ENCODE data around the gene ALDH1A3.

Gene ALDH1A3

DNA sequence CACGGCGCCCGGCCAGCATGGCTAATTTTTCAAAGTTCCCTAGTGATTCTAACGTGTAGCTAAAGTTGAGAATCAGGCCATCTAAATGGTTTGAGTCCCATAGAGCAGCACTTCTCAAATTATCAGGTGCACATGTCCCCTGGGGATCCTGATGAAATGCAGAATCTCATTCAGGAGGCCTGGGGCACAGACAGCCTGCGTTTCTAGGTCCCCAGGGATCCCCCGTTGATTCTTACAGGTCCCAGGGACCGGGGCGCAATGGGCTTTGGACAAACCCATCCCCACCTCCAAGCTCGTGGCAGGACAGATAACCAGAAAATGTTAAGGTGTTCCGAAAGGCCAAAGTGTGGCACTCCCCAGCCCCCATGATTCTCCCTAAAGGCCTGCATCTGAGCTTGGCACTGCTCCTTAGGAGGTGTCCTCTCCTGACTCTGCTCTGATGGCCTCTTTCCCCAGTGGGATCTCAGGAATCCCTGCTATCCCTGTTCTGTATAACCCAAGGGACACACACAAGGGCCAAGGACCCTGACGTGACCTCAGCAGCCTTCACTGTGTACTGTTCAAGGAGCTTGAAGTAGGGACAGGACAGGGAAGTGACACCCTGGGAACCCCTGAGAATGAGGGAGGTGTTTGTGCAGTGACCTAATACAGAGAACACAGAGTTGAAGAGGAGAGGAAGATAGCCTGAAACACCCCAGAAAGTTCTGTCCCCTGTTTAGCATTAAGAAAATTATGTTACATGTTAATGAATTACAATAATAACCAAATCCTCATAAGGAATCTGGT, 47.5 kb downstream of the ALDH1A3 start:
- no peaks in the 10 kb centered on the region for H3K36me3 ChIP-seq (ENCODE audit: control insufficient read depth in 1 of 2, insufficient read depth in 2 of 2, low read length in 2 of 2)
- no peak overlapping the region for H3K9ac ChIP-seq (ENCODE audit: low read length)
- H3K14ac ChIP-seq (ENCODE audit: low read length), result no peak overlapping the region
- peaks cover 1% of the 10 kb centered on the region for H3K9me3 ChIP-seq (ENCODE audit: insufficient read depth, low read depth, low read length)
- H3K4ac ChIP-seq (ENCODE audit: low read depth, low read length), result no peak overlapping the region
- H4K91ac ChIP-seq (ENCODE audit: low read depth, low read length), result no peak overlapping the region
- no peak overlapping the region for H2BK120ac ChIP-seq (ENCODE audit: insufficient read depth, low read length, poor library complexity)
- H2BK5ac ChIP-seq (ENCODE audit: low read depth, low read length, poor library complexity), result no peak overlapping the region
- no peak overlapping the region for H2AFZ ChIP-seq (ENCODE audit: insufficient read depth, low read length, poor library complexity)
- no peaks in the 10 kb centered on the region for H3K79me2 ChIP-seq (ENCODE audit: control insufficient read depth, insufficient read depth, low read length, poor library complexity)
- H3K4me3 ChIP-seq (ENCODE audit: low read depth, low read length), result no peak overlapping the region
- H3K23ac ChIP-seq (ENCODE audit: low read length), result no peak overlapping the region
- no peaks in the 10 kb centered on the region for H3K79me1 ChIP-seq (ENCODE audit: low read length)
- no peak overlapping the region for H3K4me2 ChIP-seq (ENCODE audit: low read length)
- no peak for DNase-seq
- no peak overlapping the region for H4K12ac ChIP-seq (ENCODE audit: low read depth, low read length)
- H2BK12ac ChIP-seq (ENCODE audit: low read length), result no peak overlapping the region
- no CpG with 5 or more reads among the region's 11 CpGs for WGBS (ENCODE audit: extremely low coverage, insufficient coverage, insufficient read length)
- H3K18ac ChIP-seq (ENCODE audit: low read length), result no peak overlapping the region
- peaks cover 18 to 24% of the 10 kb centered on the region in 2 experiments for H3K4me1 ChIP-seq (ENCODE audit: control insufficient read depth in 1 of 2, insufficient read depth in 2 of 2, low read length in 2 of 2)
- H3K27ac ChIP-seq (ENCODE audit: low read depth, low read length), result no peak overlapping the region
- no peaks in the 10 kb centered on the region for H3K27me3 ChIP-seq (ENCODE audit: insufficient read depth, low read length)
- H4K8ac ChIP-seq (ENCODE audit: low read depth, low read length), result no peak overlapping the region
- H2AK5ac ChIP-seq (ENCODE audit: low read length), result no peak overlapping the region

DNA sequence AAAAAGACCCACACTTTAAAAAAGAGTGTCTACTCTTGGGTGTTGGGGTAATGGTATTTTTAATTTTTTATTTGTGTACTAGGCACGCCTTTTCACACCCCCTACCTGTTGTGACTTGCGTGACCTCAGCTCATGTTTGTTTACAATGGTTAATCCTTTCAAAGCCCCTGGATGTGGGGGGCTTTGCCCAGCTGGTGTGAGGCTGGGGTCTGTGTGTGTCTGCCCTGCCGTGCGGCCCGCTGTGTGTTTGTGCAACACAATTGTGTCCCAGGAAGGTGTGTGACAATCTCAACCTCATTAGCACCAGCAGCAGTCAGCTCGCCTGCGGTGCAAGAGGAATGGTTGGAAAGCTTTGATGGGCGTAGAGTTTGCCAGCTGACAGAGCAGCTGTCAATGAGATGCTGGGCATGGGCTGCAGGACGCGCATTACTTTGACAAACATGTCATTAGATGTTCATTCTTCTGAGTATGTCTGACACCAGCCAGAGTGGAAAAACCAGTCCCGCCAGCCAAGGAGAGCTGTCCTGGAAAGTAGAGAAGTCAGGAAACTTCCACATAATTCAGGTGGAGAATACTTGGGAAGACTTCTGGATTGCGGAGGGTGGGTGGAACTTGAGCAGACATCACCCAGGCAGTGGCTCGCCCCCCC, 49.1 kb downstream of the ALDH1A3 start:
- no peak overlapping the region for H2AFZ ChIP-seq (ENCODE audit: insufficient read depth, low read length, poor library complexity)
- DNase-seq, result peak; percentile 89 to 96

DNA sequence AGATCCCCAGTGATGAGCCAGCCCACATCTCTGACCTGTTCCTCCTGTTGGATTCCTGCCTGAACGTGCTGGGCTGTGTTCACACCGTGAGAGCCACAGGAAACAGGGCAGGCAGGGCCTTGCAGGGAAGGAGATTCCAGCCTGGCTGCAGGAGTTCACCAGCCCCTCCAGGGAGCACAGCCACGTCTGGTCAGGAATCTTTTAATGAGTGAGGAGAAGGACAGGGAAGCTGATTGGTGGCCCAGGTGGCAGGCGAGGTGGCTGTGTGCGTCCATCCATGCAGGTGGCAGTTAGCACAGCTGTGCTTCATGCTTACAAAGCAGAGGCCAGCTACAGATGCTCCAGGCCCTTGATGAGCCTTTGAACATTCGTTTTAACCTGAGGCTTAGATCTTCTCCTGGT, 50.0 kb downstream of the ALDH1A3 start:
- no CpG with 5 or more reads among the region's 6 CpGs for WGBS (ENCODE audit: extremely low coverage, insufficient coverage, insufficient read length)
- H3K9me3 ChIP-seq (ENCODE audit: insufficient read depth, low read depth, low read length), result no peaks in the 10 kb centered on the region

More for the DNA sequence above, 49.1 kb downstream of the ALDH1A3 start:
- Histone ChIP-seq H4K8ac (ENCODE audit: low read depth, low read length) (no peak overlapping the region), H3K4me2 (ENCODE audit: low read length) (peak overlapping the region; percentile 31), H3K9ac (ENCODE audit: low read length) (no peak overlapping the region), H4K12ac (ENCODE audit: low read depth, low read length) (no peak overlapping the region), H3K4ac (ENCODE audit: low read depth, low read length) (no peak overlapping the region), H2BK5ac (ENCODE audit: low read depth, low read length, poor library complexity) (no peak overlapping the region), H2BK12ac (ENCODE audit: low read length) (no peak overlapping the region), H3K4me3 (ENCODE audit: low read depth, low read length) (no peak overlapping the region), H3K14ac (ENCODE audit: low read length) (peak overlapping the region; percentile 4), H2AK5ac (ENCODE audit: low read length) (no peak overlapping the region), H3K36me3 (ENCODE audit: control insufficient read depth in 1 of 2, insufficient read depth in 2 of 2, low read length in 2 of 2) (no peaks in the 10 kb centered on the region), H3K23ac (ENCODE audit: low read length) (no peak overlapping the region), H2BK120ac (ENCODE audit: insufficient read depth, low read length, poor library complexity) (no peak overlapping the region), H4K91ac (ENCODE audit: low read depth, low read length) (peak overlapping the region; percentile 29), H3K27ac (ENCODE audit: low read depth, low read length) (peak overlapping the region; percentile 66), H3K18ac (ENCODE audit: low read length) (no peak overlapping the region), H3K79me2 (ENCODE audit: control insufficient read depth, insufficient read depth, low read length, poor library complexity) (no peaks in the 10 kb centered on the region), H3K9me3 (ENCODE audit: insufficient read depth, low read depth, low read length) (peaks cover 1% of the 10 kb centered on the region), H3K79me1 (ENCODE audit: low read length) (no peaks in the 10 kb centered on the region), H3K4me1 (ENCODE audit: control insufficient read depth in 1 of 2, insufficient read depth in 2 of 2, low read length in 2 of 2) (peaks cover 18 to 25% of the 10 kb centered on the region in 2 experiments), H3K27me3 (ENCODE audit: insufficient read depth, low read length) (no peaks in the 10 kb centered on the region)
- WGBS (ENCODE audit: extremely low coverage, insufficient coverage, insufficient read length), result no CpG with 5 or more reads among the region's 13 CpGs

DNA sequence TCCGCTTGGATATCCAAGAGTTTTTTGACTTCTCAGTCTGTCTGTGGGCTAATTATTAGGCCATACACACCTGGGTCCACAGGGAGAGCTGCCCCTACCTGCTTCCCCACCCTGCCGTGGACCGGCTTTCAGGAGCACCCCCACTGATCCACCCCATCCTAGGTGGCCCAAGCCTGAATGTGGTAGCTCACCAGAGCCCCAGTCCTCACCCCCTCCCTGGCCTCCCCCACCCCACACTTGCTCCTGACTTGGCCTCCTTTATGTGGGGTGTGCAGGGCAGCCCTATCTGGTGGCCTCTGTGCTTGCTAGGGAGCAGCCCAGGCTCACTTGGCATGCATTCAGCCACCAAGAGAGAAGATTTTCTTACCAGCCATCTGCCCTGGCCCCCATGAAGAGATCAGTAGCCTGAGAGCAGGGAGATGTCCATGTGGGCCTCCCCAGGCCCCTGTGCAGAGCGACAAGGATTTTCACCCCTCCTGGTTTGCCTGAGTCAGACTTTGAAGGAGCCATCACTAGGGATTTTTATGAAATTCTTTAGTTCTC, 50.7 kb downstream of the ALDH1A3 start:
- Histone ChIP-seq H3K36me3 (ENCODE audit: control insufficient read depth in 1 of 2, insufficient read depth in 2 of 2, low read length in 2 of 2) (no peaks in the 10 kb centered on the region), H3K79me1 (ENCODE audit: low read length) (no peaks in the 10 kb centered on the region), H3K14ac (ENCODE audit: low read length) (peak overlapping the region; percentile 10), H3K4me2 (ENCODE audit: low read length) (no peak overlapping the region), H3K18ac (ENCODE audit: low read length) (no peak overlapping the region), H2BK12ac (ENCODE audit: low read length) (no peak overlapping the region), H4K12ac (ENCODE audit: low read depth, low read length) (no peak overlapping the region), H2AFZ (ENCODE audit: insufficient read depth, low read length, poor library complexity) (no peak overlapping the region), H3K9me3 (ENCODE audit: insufficient read depth, low read depth, low read length) (no peaks in the 10 kb centered on the region), H4K91ac (ENCODE audit: low read depth, low read length) (peak overlapping the region; percentile 7), H3K23ac (ENCODE audit: low read length) (no peak overlapping the region), H2BK120ac (ENCODE audit: insufficient read depth, low read length, poor library complexity) (no peak overlapping the region), H3K4me1 (ENCODE audit: control insufficient read depth in 1 of 2, insufficient read depth in 2 of 2, low read length in 2 of 2) (peaks cover 16 to 21% of the 10 kb centered on the region in 2 experiments), H2BK5ac (ENCODE audit: low read depth, low read length, poor library complexity) (no peak overlapping the region), H3K79me2 (ENCODE audit: control insufficient read depth, insufficient read depth, low read length, poor library complexity) (no peaks in the 10 kb centered on the region), H3K9ac (ENCODE audit: low read length) (no peak overlapping the region), H3K4ac (ENCODE audit: low read depth, low read length) (no peak overlapping the region), H3K27me3 (ENCODE audit: insufficient read depth, low read length) (no peaks in the 10 kb centered on the region), H4K8ac (ENCODE audit: low read depth, low read length) (no peak overlapping the region), H3K27ac (ENCODE audit: low read depth, low read length) (no peak overlapping the region), H2AK5ac (ENCODE audit: low read length) (peak overlapping the region; percentile 4), H3K4me3 (ENCODE audit: low read depth, low read length) (no peak overlapping the region)
- DNase-seq, result no peak
- WGBS (ENCODE audit: extremely low coverage, insufficient coverage, insufficient read length), result no CpG with 5 or more reads among the region's 4 CpGs

More for the DNA sequence above, 50.0 kb downstream of the ALDH1A3 start:
- peaks cover 16 to 21% of the 10 kb centered on the region in 2 experiments for H3K4me1 ChIP-seq (ENCODE audit: control insufficient read depth in 1 of 2, insufficient read depth in 2 of 2, low read length in 2 of 2)
- H3K14ac ChIP-seq (ENCODE audit: low read length), result no peak overlapping the region
- H3K18ac ChIP-seq (ENCODE audit: low read length), result no peak overlapping the region
- H3K4me2 ChIP-seq (ENCODE audit: low read length), result no peak overlapping the region
- H3K4ac ChIP-seq (ENCODE audit: low read depth, low read length), result no peak overlapping the region
- H2BK12ac ChIP-seq (ENCODE audit: low read length), result no peak overlapping the region
- H4K8ac ChIP-seq (ENCODE audit: low read depth, low read length), result no peak overlapping the region
- H4K12ac ChIP-seq (ENCODE audit: low read depth, low read length), result no peak overlapping the region
- H3K27ac ChIP-seq (ENCODE audit: low read depth, low read length), result peak overlapping the region; percentile 66
- no peaks in the 10 kb centered on the region for H3K36me3 ChIP-seq (ENCODE audit: control insufficient read depth in 1 of 2, insufficient read depth in 2 of 2, low read length in 2 of 2)
- no peaks in the 10 kb centered on the region for H3K79me1 ChIP-seq (ENCODE audit: low read length)
- H2BK120ac ChIP-seq (ENCODE audit: insufficient read depth, low read length, poor library complexity), result no peak overlapping the region
- no peak overlapping the region for H3K4me3 ChIP-seq (ENCODE audit: low read depth, low read length)
- peak; percentile 86 to 88 for DNase-seq
- H3K79me2 ChIP-seq (ENCODE audit: control insufficient read depth, insufficient read depth, low read length, poor library complexity), result no peaks in the 10 kb centered on the region
- no peak overlapping the region for H4K91ac ChIP-seq (ENCODE audit: low read depth, low read length)
- H3K23ac ChIP-seq (ENCODE audit: low read length), result no peak overlapping the region
- H2BK5ac ChIP-seq (ENCODE audit: low read depth, low read length, poor library complexity), result no peak overlapping the region
- H2AFZ ChIP-seq (ENCODE audit: insufficient read depth, low read length, poor library complexity), result no peak overlapping the region
- H2AK5ac ChIP-seq (ENCODE audit: low read length), result no peak overlapping the region
- no peak overlapping the region for H3K9ac ChIP-seq (ENCODE audit: low read length)
- no peaks in the 10 kb centered on the region for H3K27me3 ChIP-seq (ENCODE audit: insufficient read depth, low read length)
